ENCODE results near the gene IL4R.

The IL4R gene

DNA sequence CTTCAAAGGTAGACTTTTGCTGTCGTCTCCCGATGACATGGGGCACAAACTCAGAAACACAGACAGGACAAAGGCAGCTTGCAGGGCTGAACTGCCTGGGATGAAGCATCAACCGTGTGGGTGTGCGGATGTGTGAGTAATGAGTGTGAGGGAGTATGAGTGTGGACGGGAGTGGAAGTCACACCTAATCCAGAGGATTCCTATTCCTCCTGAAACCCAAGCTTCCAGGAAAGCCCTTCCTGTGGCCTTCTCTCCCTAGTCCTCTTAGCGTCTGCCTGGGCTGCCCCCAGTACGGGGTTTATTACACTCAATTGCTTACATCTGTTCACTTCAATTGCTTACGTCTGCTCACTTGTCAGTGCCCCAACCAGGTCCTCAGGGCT lies 2.3 kb upstream of the IL4R start:
- TF ChIP-seq, protein P1, sequence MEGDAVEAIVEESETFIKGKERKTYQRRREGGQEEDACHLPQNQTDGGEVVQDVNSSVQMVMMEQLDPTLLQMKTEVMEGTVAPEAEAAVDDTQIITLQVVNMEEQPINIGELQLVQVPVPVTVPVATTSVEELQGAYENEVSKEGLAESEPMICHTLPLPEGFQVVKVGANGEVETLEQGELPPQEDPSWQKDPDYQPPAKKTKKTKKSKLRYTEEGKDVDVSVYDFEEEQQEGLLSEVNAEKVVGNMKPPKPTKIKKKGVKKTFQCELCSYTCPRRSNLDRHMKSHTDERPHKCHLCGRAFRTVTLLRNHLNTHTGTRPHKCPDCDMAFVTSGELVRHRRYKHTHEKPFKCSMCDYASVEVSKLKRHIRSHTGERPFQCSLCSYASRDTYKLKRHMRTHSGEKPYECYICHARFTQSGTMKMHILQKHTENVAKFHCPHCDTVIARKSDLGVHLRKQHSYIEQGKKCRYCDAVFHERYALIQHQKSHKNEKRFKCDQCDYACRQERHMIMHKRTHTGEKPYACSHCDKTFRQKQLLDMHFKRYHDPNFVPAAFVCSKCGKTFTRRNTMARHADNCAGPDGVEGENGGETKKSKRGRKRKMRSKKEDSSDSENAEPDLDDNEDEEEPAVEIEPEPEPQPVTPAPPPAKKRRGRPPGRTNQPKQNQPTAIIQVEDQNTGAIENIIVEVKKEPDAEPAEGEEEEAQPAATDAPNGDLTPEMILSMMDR (IDR thresholded peaks at IDR 0.05) = no peak
- H3K27ac ChIP-seq = no peak overlapping the region
- no peak for DNase-seq (ENCODE audit: low spot score)
- no peak overlapping the region for H3K4me3 ChIP-seq

DNA sequence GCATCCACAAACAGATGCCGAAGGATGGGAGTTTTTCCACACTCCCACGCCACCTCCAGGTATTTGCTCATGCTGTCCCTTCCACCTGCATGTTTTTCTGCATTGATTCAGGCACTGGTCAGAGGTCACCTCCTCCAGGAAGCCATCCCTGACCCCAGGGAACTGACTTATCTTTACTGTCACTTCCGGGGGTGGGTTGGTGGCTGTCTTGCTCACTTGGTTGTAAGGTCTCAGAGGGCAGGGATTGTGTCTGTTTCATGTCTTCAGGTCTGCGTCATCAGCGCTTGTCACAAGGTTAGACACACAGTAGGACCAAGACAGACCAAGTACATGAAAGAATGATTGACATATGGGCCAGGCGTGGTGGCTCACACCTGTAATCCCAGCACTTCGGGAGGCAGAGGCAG lies 1.9 kb upstream of the IL4R start:
- DNase-seq (ENCODE audit: low spot score) = no peak
- H3K4me3 ChIP-seq = no peak overlapping the region
- TF ChIP-seq, protein P1 (IDR thresholded peaks at IDR 0.05) = no peak
- no peak overlapping the region for H3K27ac ChIP-seq

DNA sequence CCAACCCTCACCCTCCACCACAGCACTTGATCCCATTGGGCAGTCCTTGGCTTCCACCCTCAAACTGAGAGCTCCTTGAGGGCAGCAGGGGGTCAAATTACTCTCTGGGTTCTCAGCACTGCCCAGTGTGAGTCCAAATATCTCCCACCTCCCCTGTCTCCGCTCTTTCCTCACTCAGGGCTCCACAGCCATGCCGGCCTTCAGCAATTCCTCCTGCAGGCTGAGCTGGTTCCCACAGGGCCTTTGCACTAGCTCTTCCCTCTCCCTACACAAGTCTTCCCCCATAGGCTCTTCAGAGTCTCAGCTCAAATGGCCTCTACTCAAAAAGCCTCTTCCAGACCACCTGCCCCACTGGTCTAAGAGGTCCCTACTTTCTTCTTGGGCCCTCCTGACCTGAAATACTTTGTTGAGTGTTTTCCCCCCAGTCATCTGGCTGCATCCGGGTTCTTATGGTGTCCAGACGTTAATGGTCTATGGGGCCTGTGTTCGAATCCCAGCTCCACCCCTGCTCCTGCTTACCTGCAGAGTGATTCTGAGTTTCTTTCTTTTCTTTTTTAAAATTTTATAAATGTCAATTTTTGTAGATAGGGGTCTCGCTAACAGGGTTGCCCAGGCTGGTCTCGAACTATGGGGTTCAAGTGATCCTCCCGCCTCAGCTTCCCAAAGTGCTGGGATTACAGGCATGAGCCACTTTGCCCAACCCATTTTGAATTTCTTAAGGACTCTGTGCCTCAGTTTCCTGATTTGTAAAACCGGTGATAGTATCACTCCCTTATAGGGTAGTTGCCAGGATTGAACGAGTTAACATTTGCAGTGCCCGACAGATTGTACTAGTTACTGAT lies 973 bp upstream of the IL4R start:
- DNase-seq (ENCODE audit: low spot score) = no peak
- Histone ChIP-seq H3K27ac (peak overlapping the region; percentile 94 to 96), H3K4me3 (peak overlapping the region; percentile 91)
- TF ChIP-seq, protein P1 (IDR thresholded peaks at IDR 0.05) = no peak

DNA sequence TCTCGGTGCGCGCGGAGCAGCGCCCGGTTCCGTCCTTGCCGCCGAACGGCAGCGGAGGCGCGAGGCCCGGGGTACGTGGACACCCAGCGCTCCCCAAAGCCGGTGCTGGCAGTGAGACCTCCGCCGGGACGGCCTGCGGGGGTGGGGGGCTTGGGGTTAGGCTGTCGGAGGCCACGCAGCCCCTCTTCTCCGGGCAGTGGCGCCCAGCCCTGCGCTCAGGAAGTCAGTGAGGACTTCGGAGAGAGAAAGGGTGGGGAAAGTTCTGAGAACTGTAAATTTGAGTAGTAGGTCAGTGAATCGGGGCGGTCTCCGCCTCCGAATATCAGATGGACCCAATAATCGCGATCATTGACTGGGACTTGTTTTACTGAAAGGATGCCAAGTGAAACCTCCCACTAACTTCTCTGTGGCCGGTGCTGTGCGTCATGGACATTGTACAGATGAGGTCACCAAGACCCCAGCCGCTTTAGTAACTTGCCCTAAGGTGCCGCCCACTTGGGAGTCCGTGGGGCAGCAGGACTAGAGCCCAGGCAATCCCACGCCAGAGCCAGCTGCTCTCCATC lies 468 bp downstream of the IL4R start:
- DNase-seq (ENCODE audit: low spot score) = peak; percentile 88
- TF ChIP-seq, protein P1 (IDR thresholded peaks at IDR 0.05) = no peak
- peak overlapping the region; percentile 91 for H3K4me3 ChIP-seq
- peak overlapping the region; percentile 94 to 96 for H3K27ac ChIP-seq

DNA sequence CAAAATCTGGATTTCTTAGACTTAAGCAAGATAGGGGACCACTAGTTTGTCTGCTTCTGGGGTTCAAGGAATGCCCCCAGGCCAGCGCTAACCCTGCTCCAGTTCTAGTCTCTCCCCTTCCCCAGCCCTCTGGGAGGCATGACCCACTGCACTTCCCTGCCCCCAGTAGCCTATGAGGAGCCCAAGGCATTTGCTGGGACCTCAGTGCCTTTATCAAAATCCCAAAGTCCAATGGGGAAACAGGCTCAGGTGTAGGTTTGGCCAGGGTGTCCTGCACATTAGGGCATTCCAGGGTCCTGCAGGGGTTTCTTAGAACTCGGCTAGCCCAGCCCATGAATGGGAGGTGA lies 1.2 kb downstream of the IL4R start:
- peak overlapping the region; percentile 91 for H3K4me3 ChIP-seq
- peak overlapping the region; percentile 94 to 96 for H3K27ac ChIP-seq
- TF ChIP-seq, protein P1 (IDR thresholded peaks at IDR 0.05) = no peak
- no peak for DNase-seq (ENCODE audit: low spot score)

DNA sequence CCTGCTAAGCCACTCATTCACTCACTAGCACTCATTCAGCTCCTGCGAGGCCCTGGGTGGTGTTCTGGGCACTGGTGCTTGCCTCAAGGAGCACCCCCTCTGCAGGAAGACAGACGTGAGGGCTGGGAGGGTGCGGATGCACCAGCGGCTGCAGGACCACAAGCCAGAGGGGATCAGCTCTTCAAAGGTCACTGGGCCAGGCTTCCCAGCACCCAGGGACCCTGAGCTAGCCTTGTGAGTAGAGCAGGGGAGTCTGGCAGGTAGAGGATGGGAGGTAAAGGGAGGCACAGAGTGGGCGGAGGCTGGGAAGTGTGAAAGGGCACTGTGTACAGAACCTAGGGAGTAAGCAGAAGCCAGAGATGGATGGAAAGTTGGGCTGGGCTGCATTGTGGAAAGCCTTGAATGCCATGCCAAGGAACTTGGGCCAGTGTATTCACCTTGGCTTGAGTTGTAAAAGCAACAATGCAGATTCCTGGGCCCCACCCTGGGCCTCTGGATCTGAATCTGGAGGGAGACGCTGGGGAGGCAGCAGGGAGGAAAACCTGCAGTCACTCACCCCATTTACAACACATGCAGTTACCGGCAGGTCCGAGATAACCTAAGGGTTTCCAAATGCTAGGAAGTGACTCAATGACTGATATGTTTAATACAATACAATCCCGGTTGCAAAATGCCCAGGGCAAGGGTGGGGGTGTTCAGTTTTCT lies 1.7 kb downstream of the IL4R start:
- DNase-seq (ENCODE audit: low spot score) = peak; percentile 86
- Histone ChIP-seq H3K27ac (peak overlapping the region; percentile 94 to 96), H3K4me3 (peak overlapping the region; percentile 91)
- TF ChIP-seq, protein P1 (IDR thresholded peaks at IDR 0.05) = no peak

Measured in coronary artery (tissue), 2 donors.